Measurements from ENCODE around the gene CRYBA1. TPM values are rescaled to one million over a fixed set of nuclear protein-coding genes. Genes with fewer than 3 reads are reported as not detected.

The CRYBA1 gene
- total and polyA plus RNA-seq, 8 donors: not detected

DNA sequence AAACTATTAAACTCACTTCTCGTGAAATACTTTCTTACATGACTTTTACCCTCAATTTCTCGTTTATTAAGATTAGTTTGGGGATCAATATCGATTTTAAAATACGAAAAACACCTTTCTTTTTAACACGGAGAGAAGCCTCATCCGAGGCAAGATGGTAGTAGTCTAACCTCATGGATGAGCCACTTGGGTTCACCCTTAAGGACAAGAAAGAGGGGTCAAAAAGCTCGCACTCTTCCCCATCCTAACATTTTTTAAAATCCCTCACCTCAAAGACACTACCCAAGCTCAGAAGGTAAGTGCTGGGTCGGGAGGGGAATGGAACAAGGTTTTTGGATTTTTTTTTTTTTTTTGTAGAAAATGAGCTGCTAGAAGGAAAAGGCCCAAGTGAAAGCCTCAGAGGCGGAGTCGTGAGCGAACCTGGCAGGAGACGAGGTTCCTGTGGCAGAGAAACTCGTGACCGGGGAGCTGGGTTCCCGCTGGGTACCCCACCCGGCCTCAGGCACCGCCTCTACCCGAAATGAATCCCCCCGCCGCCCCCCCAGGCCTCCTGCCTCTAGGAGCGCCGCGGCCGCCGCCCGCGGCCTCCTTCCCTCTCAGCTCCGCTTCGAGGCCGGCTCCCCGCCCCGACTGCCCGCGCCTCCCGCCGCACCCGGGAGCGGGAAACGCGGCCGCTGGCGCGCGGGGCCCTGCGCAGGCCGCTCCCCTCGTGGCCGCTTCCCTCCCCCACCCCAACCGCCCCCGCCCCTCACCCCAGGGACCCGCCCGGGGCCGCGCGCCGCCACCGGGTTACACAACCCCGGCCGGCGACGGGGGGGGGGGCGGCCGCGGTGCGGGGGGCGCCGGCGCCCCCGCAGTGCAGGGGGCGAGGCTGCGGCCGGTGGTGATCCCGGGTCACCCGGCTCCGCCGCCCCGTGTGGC lies 45.7 kb downstream of the CRYBA1 start:
- Histone ChIP-seq H3K36me3 (peaks cover 0 to 32% of the 10 kb centered on the region in 2 donors), H3K4me3 (peak overlapping the region; percentile 92 to 94), H3K9me3 (no peaks in the 10 kb centered on the region), H3K4me1 (peaks cover 32 to 56% of the 10 kb centered on the region in 2 donors), H3K27ac (peak overlapping the region; percentile 96 to 99), H3K27me3 (no peaks in the 10 kb centered on the region)
- DNase-seq: peak; percentile 40 to 87 (median 68)
- TF ChIP-seq, protein P1, sequence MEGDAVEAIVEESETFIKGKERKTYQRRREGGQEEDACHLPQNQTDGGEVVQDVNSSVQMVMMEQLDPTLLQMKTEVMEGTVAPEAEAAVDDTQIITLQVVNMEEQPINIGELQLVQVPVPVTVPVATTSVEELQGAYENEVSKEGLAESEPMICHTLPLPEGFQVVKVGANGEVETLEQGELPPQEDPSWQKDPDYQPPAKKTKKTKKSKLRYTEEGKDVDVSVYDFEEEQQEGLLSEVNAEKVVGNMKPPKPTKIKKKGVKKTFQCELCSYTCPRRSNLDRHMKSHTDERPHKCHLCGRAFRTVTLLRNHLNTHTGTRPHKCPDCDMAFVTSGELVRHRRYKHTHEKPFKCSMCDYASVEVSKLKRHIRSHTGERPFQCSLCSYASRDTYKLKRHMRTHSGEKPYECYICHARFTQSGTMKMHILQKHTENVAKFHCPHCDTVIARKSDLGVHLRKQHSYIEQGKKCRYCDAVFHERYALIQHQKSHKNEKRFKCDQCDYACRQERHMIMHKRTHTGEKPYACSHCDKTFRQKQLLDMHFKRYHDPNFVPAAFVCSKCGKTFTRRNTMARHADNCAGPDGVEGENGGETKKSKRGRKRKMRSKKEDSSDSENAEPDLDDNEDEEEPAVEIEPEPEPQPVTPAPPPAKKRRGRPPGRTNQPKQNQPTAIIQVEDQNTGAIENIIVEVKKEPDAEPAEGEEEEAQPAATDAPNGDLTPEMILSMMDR (IDR thresholded peaks at IDR 0.05): no peak
- ATAC-seq: peak; percentile 5
- intact Hi-C loops (cut with DNase I): loop anchor here in 1 of 2 donors (5.0 to 10.0 kb wide), 2 partner anchors 58 to 145 kb away; no protein-coding TSS in a partner anchor

DNA sequence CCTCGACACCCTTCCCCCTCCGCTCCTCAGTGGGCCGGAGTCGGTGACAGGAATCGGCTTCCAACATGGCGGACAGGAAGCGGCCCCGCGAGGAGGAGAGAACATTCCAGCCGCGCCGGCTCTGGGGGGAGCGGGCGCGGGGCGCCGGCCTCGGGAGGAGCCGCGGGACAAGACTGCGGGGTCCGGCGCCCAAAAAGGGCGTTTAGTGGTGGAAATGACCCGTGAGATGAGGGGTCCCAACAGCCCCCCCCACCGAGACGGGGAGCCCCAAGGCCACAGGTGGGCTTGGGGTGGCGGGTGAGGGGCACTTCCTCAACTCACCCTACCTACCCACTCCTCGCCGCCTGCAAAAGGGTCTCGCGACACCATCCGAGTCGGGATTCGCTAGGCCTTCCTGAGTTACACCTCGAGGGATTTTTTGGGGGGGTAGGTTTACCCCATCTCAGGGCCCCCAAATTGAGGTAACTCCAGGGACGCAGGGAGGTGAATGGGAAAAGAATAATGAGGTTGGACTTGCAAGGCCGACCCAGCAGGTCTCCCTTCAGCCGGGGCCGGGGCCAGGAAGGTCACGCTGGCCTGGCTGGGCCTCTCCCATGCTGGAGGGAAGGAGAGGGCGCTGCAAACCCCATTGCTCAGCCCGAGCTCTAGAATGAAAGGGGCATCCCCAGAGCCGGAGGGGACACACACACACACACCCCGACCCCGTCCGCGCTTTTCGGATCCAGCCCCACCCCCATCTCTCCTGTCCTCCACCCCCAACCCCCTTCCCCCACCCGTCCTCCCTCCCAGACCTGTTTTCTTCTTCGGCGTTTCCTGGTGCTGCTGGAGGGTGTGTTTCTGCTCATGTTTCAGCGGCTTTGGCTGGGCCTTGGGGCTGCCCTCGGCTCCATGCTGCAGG lies 46.6 kb downstream of the CRYBA1 start:
- H3K4me3 ChIP-seq: peak overlapping the region; percentile 92 to 94
- intact Hi-C loops (cut with DNase I): loop anchor here in 1 of 2 donors (5.0 to 10.0 kb wide), 2 partner anchors 58 to 146 kb away; no protein-coding TSS in a partner anchor
- H3K27me3 ChIP-seq: no peaks in the 10 kb centered on the region
- peak; percentile 60 to 91 (median 65) for DNase-seq
- H3K9me3 ChIP-seq: no peaks in the 10 kb centered on the region
- peaks cover 0 to 23% of the 10 kb centered on the region in 2 donors for H3K36me3 ChIP-seq
- peak; percentile 31 for ATAC-seq
- H3K27ac ChIP-seq: peak overlapping the region; percentile 96 to 99
- H3K4me1 ChIP-seq: peaks cover 27 to 47% of the 10 kb centered on the region in 2 donors
- TF ChIP-seq, protein P1 (IDR thresholded peaks at IDR 0.05): no peak

DNA sequence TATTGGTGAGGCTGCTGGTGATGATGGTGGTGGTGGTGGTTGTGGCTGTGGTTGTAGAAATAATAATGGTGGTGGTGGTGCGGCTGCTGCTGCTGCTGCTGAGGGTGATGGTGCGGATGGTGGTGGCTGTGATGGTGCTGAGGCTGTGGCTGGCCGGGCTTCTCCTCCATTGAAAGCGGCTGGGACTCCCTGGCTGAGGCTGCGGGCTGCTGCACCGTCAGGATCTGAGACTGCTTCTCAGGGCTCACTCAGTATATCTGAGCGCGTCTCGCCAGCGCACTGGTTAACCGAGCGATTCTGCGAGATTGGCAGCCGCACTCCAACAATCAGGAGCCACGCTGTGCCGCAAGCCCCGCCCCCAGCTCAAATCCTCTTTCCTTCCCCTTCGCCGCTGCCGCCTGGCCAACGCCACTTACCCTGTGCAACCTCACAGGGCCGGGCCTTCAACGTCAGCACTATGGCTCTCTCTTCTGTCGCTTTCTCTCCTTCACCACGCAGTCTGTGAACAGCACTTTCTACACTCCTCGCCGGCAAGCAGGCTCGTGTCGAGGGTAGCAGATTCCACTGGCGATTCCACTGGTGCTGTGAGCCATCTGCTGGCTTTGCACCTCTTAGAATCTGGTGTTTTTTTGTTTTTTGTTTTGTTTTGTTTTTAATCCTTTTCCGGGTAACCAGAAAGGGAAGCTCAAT lies 47.4 kb downstream of the CRYBA1 start, which contains the start of gene NUFIP2:
Gene NUFIP2, minus strand, starts transcription at position 259 of the 690 bp plus-strand sequence. Its CDS starts 89 bp downstream, at position 170.
- H3K9me3 ChIP-seq: no peaks in the 10 kb centered on the region
- H3K36me3 ChIP-seq: peaks cover 0 to 15% of the 10 kb centered on the region in 2 donors
- H3K4me3 ChIP-seq: peak within 1 kb of the TSS; percentile 92 to 94
- H3K4me1 ChIP-seq: peaks cover 21 to 39% of the 10 kb centered on the region in 2 donors
- H3K27me3 ChIP-seq: no peaks in the 10 kb centered on the region
- peak within 1 kb of the TSS; percentile 96 to 99 for H3K27ac ChIP-seq
- DNase-seq: peak; percentile 98 to 99 (median 99)
- intact Hi-C loops (cut with DNase I): loop anchor here in 1 of 2 donors (5.0 to 10.0 kb wide), 2 partner anchors 59 to 147 kb away; no protein-coding TSS in a partner anchor
- TF ChIP-seq, protein P1 (IDR thresholded peaks at IDR 0.05): no peak
- ATAC-seq: peak; percentile 94

DNA sequence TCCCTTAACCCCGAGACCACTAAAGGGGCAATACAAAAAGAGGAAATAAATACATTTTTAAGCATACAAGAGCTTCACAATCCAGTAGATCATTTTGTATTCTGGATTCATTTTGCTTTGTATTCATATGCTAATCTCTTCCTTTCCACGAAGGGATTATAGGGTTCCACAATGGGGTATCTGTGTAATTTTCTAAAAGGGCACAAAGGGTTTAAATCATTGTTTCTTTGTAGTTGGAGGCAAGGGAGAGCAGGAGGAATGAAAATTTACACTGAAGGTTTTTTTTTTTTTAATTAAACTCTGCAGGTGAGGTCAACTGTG lies 47.9 kb downstream of the CRYBA1 start:
- ATAC-seq (no peak), DNase-seq (no peak)
- Histone ChIP-seq H3K27me3 (no peaks in the 10 kb centered on the region), H3K4me1 (peaks cover 16 to 34% of the 10 kb centered on the region in 2 donors), H3K27ac (peak overlapping the region; percentile 96 to 99), H3K9me3 (no peaks in the 10 kb centered on the region), H3K4me3 (peak overlapping the region; percentile 92 to 94), H3K36me3 (peaks cover 0 to 10% of the 10 kb centered on the region in 2 donors)
- TF ChIP-seq, protein P1 (IDR thresholded peaks at IDR 0.05): no peak
- intact Hi-C loops (cut with DNase I): loop anchor here in 1 of 2 donors (5.0 to 10.0 kb wide), 2 partner anchors 60 to 147 kb away; no protein-coding TSS in a partner anchor

All from left lung (tissue), 10 donors.